WTC11 (cell line): ENCODE data around the gene DEPDC5. TPM values are rescaled to one million over a fixed set of nuclear protein-coding genes. Genes with fewer than 3 reads are reported as not detected.

Experiments
- ATAC-seq: fragments of 200-7000 bp; cut with Tn5 transposase; 2 replicates; pipeline ENCODE4 v1.10.0; 2021; ENCODE audit warnings: mild to moderate bottlenecking, moderate library complexity
- CTCF ChIA-PET: fragments of 300-600 bp; sonication (Branson Sonifier 250); formaldehyde crosslinking; loops from one replicate; lab custom pipeline; 2021; ENCODE audit warnings: antibody characterized with exemption; lab: Charles Lee
- POLR2A ChIA-PET: fragments of 350-600 bp; sonication (Branson Sonifier 250); formaldehyde crosslinking; loops from one replicate; lab custom pipeline; 2021; ENCODE audit warnings: antibody characterized with exemption; lab: Charles Lee
- DNase-seq: peaks from one replicate; pipeline ENCODE4 v3.0.0; 2021; ENCODE audit warnings: low spot score
- H3K27ac Mint-ChIP-seq: 2 replicates; pipeline ENCODE4 v1.8.0; 2021; ENCODE audit warnings: mixed read lengths
- H3K27me3 Mint-ChIP-seq: 2 replicates; pipeline ENCODE4 v1.8.0; 2021; ENCODE audit warnings: low read depth, mild to moderate bottlenecking, moderate library complexity, mixed read lengths
- H3K36me3 Mint-ChIP-seq: 2 replicates; pipeline ENCODE4 v1.8.0; 2021; ENCODE audit warnings: mixed read lengths
- H3K4me1 Mint-ChIP-seq: 2 replicates; pipeline ENCODE4 v1.8.0; 2022; ENCODE audit warnings: mixed read lengths
- H3K4me3 Mint-ChIP-seq: 2 replicates; pipeline ENCODE4 v1.8.0; 2021; ENCODE audit warnings: mild to moderate bottlenecking, moderate library complexity, mixed read lengths
- H3K9me3 Mint-ChIP-seq: 2 replicates; pipeline ENCODE4 v1.8.0; 2021; ENCODE audit warnings: mixed read lengths
- AR ChIP-seq: fragments of 250-450 bp; sonication (Bioruptor Pico); IDR thresholded peaks from 2 replicates; pipeline ENCODE4 v1.9.0; 2021; ENCODE audit warnings: mild to moderate bottlenecking
- ELF4 ChIP-seq: sonication (generic); formaldehyde crosslinking; IDR thresholded peaks from 2 replicates; pipeline ENCODE4 v1.8.1; 2022; ENCODE audit warnings: low read depth, mild to moderate bottlenecking, moderate library complexity, missing genetic modification reagents
- ESRRA ChIP-seq: sonication (generic); formaldehyde crosslinking; IDR thresholded peaks from 2 replicates; pipeline ENCODE4 v1.8.1; 2022; ENCODE audit warnings: mild to moderate bottlenecking, missing genetic modification reagents, borderline replicate concordance
- FOXK1 ChIP-seq: sonication (generic); formaldehyde crosslinking; IDR thresholded peaks from 2 replicates; pipeline ENCODE4 v1.8.0; 2022; ENCODE audit warnings: mild to moderate bottlenecking, moderate library complexity, missing genetic modification reagents
- GABPB1 ChIP-seq: sonication (generic); formaldehyde crosslinking; IDR thresholded peaks from 2 replicates; pipeline ENCODE4 v1.8.1; 2023; ENCODE audit warnings: mild to moderate bottlenecking, missing genetic modification reagents
- GTF2I ChIP-seq: fragments of 250-450 bp; sonication (Bioruptor Pico); conservative IDR thresholded peaks from 2 replicates; pipeline ENCODE4 v1.4.0; 2021; ENCODE audit warnings: mild to moderate bottlenecking
- HMGXB4 ChIP-seq: sonication (generic); formaldehyde crosslinking; IDR thresholded peaks from 2 replicates; pipeline ENCODE4 v1.8.1; 2023; ENCODE audit warnings: mild to moderate bottlenecking, moderate library complexity, missing genetic modification reagents
- JUN ChIP-seq: sonication (generic); formaldehyde crosslinking; IDR thresholded peaks from 2 replicates; pipeline ENCODE4 v1.8.0; 2023; ENCODE audit warnings: mild to moderate bottlenecking, missing genetic modification reagents
- MLX ChIP-seq: sonication (generic); formaldehyde crosslinking; IDR thresholded peaks from 2 replicates; pipeline ENCODE4 v1.8.1; 2023; ENCODE audit warnings: mild to moderate bottlenecking, missing genetic modification reagents, moderate library complexity
- NFATC4 ChIP-seq: fragments of 250-450 bp; sonication (Bioruptor Pico); IDR thresholded peaks from 2 replicates; pipeline ENCODE4 v1.9.0; 2021; ENCODE audit warnings: mild to moderate bottlenecking
- NR2C2 ChIP-seq: sonication (generic); formaldehyde crosslinking; IDR thresholded peaks from 2 replicates; pipeline ENCODE4 v1.8.0; 2022; ENCODE audit warnings: mild to moderate bottlenecking, missing genetic modification reagents
- NR3C1 ChIP-seq: sonication (generic); formaldehyde crosslinking; conservative IDR thresholded peaks from 2 replicates; pipeline ENCODE4 v1.8.1; 2023; ENCODE audit warnings: low read depth, mild to moderate bottlenecking, missing genetic modification reagents
- OVOL2 ChIP-seq: fragments of 250-450 bp; sonication (Bioruptor Pico); IDR thresholded peaks from 2 replicates; pipeline ENCODE4 v1.9.0; 2021; ENCODE audit warnings: mild to moderate bottlenecking, borderline replicate concordance
- PRRX2 ChIP-seq: fragments of 250-450 bp; sonication (Bioruptor Pico); IDR thresholded peaks from 2 replicates; pipeline ENCODE4 v1.8.0; 2021; ENCODE audit warnings: mild to moderate bottlenecking
- SMAD4 ChIP-seq: sonication (generic); formaldehyde crosslinking; IDR thresholded peaks from 2 replicates; pipeline ENCODE4 v1.8.0; 2022; ENCODE audit warnings: mild to moderate bottlenecking, missing genetic modification reagents
- SP1 ChIP-seq: sonication (generic); formaldehyde crosslinking; conservative IDR thresholded peaks from 2 replicates; pipeline ENCODE4 v1.8.1; 2022; ENCODE audit warnings: missing genetic modification reagents
- TP53 ChIP-seq: sonication (generic); formaldehyde crosslinking; IDR thresholded peaks from 2 replicates; pipeline ENCODE4 v1.8.1; 2023; ENCODE audit warnings: mild to moderate bottlenecking, missing genetic modification reagents
- ZBTB21 ChIP-seq: sonication (generic); formaldehyde crosslinking; IDR thresholded peaks from 2 replicates; pipeline ENCODE4 v1.8.1; 2023; ENCODE audit warnings: mild to moderate bottlenecking, missing genetic modification reagents, borderline replicate concordance
- ZBTB43 ChIP-seq: sonication (generic); formaldehyde crosslinking; IDR thresholded peaks from 2 replicates; pipeline ENCODE4 v1.8.1; 2023; ENCODE audit warnings: mild to moderate bottlenecking, missing genetic modification reagents
- ZNF219 ChIP-seq: sonication (generic); formaldehyde crosslinking; IDR thresholded peaks from 2 replicates; pipeline ENCODE4 v1.8.0; 2023; ENCODE audit warnings: missing genetic modification reagents, mild to moderate bottlenecking, borderline replicate concordance
- ZNF263 ChIP-seq: sonication (generic); formaldehyde crosslinking; IDR thresholded peaks from 2 replicates; pipeline ENCODE4 v1.8.1; 2022; ENCODE audit warnings: low read depth, mild to moderate bottlenecking, moderate library complexity, missing genetic modification reagents
- ZNF317 ChIP-seq: sonication (generic); formaldehyde crosslinking; IDR thresholded peaks from 2 replicates; pipeline ENCODE4 v1.8.1; 2023; ENCODE audit warnings: low read depth, mild to moderate bottlenecking, moderate library complexity, missing genetic modification reagents, borderline replicate concordance
- ZNF512 ChIP-seq: sonication (generic); formaldehyde crosslinking; IDR thresholded peaks from 2 replicates; pipeline ENCODE4 v1.8.1; 2022; ENCODE audit warnings: missing genetic modification reagents, borderline replicate concordance
- ZNF671 ChIP-seq: fragments of 250-450 bp; sonication (Bioruptor Pico); IDR thresholded peaks from 2 replicates; pipeline ENCODE4 v1.8.0; 2021; ENCODE audit warnings: mild to moderate bottlenecking
- total RNA-seq: library from RNA; stranded (reverse); gene quantifications from 3 replicates; pipeline ENCODE4 v1.2.3, GENCODE V29; 2021

Gene DEPDC5
- total RNA-seq, 1 experiment from 2014 or later, result 40.5 TPM

GRCh38 chr22:31764785-31765184, 11.0 kb downstream of the DEPDC5 start:
- CTCF ChIA-PET, result no interaction called here
- no peaks in the 10 kb centered on the region for H3K27me3 Mint-ChIP-seq
- ATAC-seq (no peak), DNase-seq (no peak)
- peaks cover 51% of the 10 kb centered on the region for H3K36me3 Mint-ChIP-seq
- no peak for TF ChIP-seq ZBTB43 (CRISPR knock-in tag)
- no peak for TF ChIP-seq ESRRA (CRISPR knock-in tag)
- no peak for TF ChIP-seq HMGXB4 (CRISPR knock-in tag)
- TF ChIP-seq ZNF219 (CRISPR knock-in tag), result no peak
- no peak for TF ChIP-seq ZNF317 (CRISPR knock-in tag)
- no peak for TF ChIP-seq GTF2I (CRISPR knock-in tag)
- no peak overlapping the region for H3K4me3 Mint-ChIP-seq
- no peak overlapping the region for H3K27ac Mint-ChIP-seq
- POLR2A ChIA-PET, result no interaction called here
- no peaks in the 10 kb centered on the region for H3K4me1 Mint-ChIP-seq
- H3K9me3 Mint-ChIP-seq, result no peaks in the 10 kb centered on the region

GRCh38 chr22:31768422-31769059, 14.7 kb downstream of the DEPDC5 start:
- POLR2A ChIA-PET, result interaction anchor here (0.6 kb wide), 1 partner anchor 97 kb away, joined by 4 read pairs; no protein-coding TSS in a partner anchor
- Mint-ChIP-seq H3K9me3 (no peaks in the 10 kb centered on the region), H3K27ac (no peak overlapping the region), H3K27me3 (no peaks in the 10 kb centered on the region), H3K36me3 (peaks cover 41% of the 10 kb centered on the region), H3K4me1 (no peaks in the 10 kb centered on the region), H3K4me3 (no peak overlapping the region)
- no peak for TF ChIP-seq OVOL2 (CRISPR knock-in tag)
- TF ChIP-seq PRRX2 (CRISPR knock-in tag), result no peak
- TF ChIP-seq NR2C2 (CRISPR knock-in tag), result no peak
- TF ChIP-seq ELF4 (CRISPR knock-in tag), result no peak
- TF ChIP-seq GABPB1 (CRISPR knock-in tag), result no peak
- TF ChIP-seq JUN (CRISPR knock-in tag), result no peak
- TF ChIP-seq TP53, result no peak
- TF ChIP-seq NFATC4, result no peak
- TF ChIP-seq ZNF671 (CRISPR knock-in tag), result no peak
- no peak for TF ChIP-seq ESRRA (CRISPR knock-in tag)
- CTCF ChIA-PET, result no interaction called here
- no peak for ATAC-seq
- DNase-seq, result no peak

GRCh38 chr22:31773416-31773815, 19.6 kb downstream of the DEPDC5 start:
- DNase-seq (no peak), ATAC-seq (no peak)
- no peak overlapping the region for H3K27ac Mint-ChIP-seq
- H3K4me1 Mint-ChIP-seq, result no peaks in the 10 kb centered on the region
- H3K9me3 Mint-ChIP-seq, result no peaks in the 10 kb centered on the region
- no peak overlapping the region for H3K4me3 Mint-ChIP-seq
- H3K27me3 Mint-ChIP-seq, result no peaks in the 10 kb centered on the region
- ChIA-PET CTCF (no interaction called here), POLR2A (no interaction called here)
- peaks cover 22% of the 10 kb centered on the region for H3K36me3 Mint-ChIP-seq
- TF ChIP-seq ZNF512 (CRISPR knock-in tag) (no peak), ZNF263 (no peak), JUN (CRISPR knock-in tag) (no peak), FOXK1 (no peak), NR3C1 (no peak), AR (CRISPR knock-in tag) (no peak), ZNF317 (CRISPR knock-in tag) (no peak), SP1 (CRISPR knock-in tag) (no peak), OVOL2 (CRISPR knock-in tag) (no peak), MLX (no peak), SMAD4 (CRISPR knock-in tag) (no peak), ZBTB21 (CRISPR knock-in tag) (no peak)
